HG03066 (cell line): Measurements from ENCODE around the gene UBE2L3.
"Not testable (repeated sequence)": the region's sequence is repeated elsewhere in the genome, so short reads cannot be mapped to it uniquely, and the experiment has no call there.

Experiments
- ATAC-seq: cut with Tn5 transposase; IDR thresholded peaks from one replicate; pipeline ENCODE4 v1.9.1; 2021; ENCODE audit warnings: low read depth; ENCODE audit not compliant: unreplicated experiment

Gene UBE2L3

GRCh38 chr22:21598302-21598701 lies 30.8 kb downstream of the UBE2L3 start:
- ATAC-seq, result no peak

- no peak for ATAC-seq
Observed at GRCh38 chr22:21599053-21599893, 31.8 kb downstream of the UBE2L3 start.

- ATAC-seq, result no peak
Observed at GRCh38 chr22:21602579-21602978, 35.1 kb downstream of the UBE2L3 start.

GRCh38 chr22:21603973-21604372 lies 36.5 kb downstream of the UBE2L3 start:
- no peak for ATAC-seq

- ATAC-seq, result no peak
Observed at GRCh38 chr22:21605887-21606564, 38.5 kb downstream of the UBE2L3 start.

- no peak for ATAC-seq
Observed at GRCh38 chr22:21606775-21607174, 39.3 kb downstream of the UBE2L3 start.

GRCh38 chr22:21609556-21610157 lies 42.1 kb downstream of the UBE2L3 start:
- not testable (repeated sequence) for ATAC-seq

- no peak for ATAC-seq
Observed at GRCh38 chr22:21611210-21611977, 43.9 kb downstream of the UBE2L3 start.

- ATAC-seq, result no peak
Observed at GRCh38 chr22:21612858-21613257, 45.3 kb downstream of the UBE2L3 start.

- no peak for ATAC-seq
Observed at GRCh38 chr22:21613553-21614233, 46.2 kb downstream of the UBE2L3 start.

- ATAC-seq, result no peak
Observed at GRCh38 chr22:21615731-21616130, 48.2 kb downstream of the UBE2L3 start.

- not testable (repeated sequence) for ATAC-seq
Observed at GRCh38 chr22:21617337-21617736, 49.8 kb downstream of the UBE2L3 start.

GRCh38 chr22:21621025-21621424 lies 53.5 kb downstream of the UBE2L3 start:
- no peak for ATAC-seq

- no peak for ATAC-seq
Observed at GRCh38 chr22:21622011-21622918, 54.8 kb downstream of the UBE2L3 start.

GRCh38 chr22:21622919-21623647 lies 55.6 kb downstream of the UBE2L3 start:
- no peak for ATAC-seq

- no peak for ATAC-seq
Observed at GRCh38 chr22:21623648-21623970, 56.1 kb downstream of the UBE2L3 start.

GRCh38 chr22:21624120-21624879 lies 56.8 kb downstream of the UBE2L3 start:
- no peak for ATAC-seq
